Effector memory CD8-positive, alpha-beta T cell (primary cell): ENCODE measurements around the gene ZEB1.
"Not testable (repeated sequence)": the region's sequence is repeated elsewhere in the genome, so short reads cannot be mapped to it uniquely, and the experiment has no call there.

Experiments
- ATAC-seq: fragments of 150-1000 bp; cut with Tn5 transposase; replicated peaks from 2 replicates; pipeline ENCODE4 v1.10.0; 2021; ENCODE audit warnings: mild to moderate bottlenecking, moderate library complexity
- DNase-seq, 3 experiments: peaks; one replicate each; pipeline ENCODE4 v3.0.0; 2021
- H3K27ac Mint-ChIP-seq, 2 donors: one replicate each; pipeline ENCODE4 v1.8.0; 2022; ENCODE audit warnings: mild to moderate bottlenecking in 2 of 2, mixed read lengths in 2 of 2, moderate library complexity in 2 of 2
- H3K27me3 Mint-ChIP-seq, 2 donors: one replicate each; pipeline ENCODE4 v1.8.0; 2022; ENCODE audit warnings: mixed read lengths in 2 of 2
- H3K36me3 Mint-ChIP-seq: one replicate; pipeline ENCODE4 v1.8.0; 2022; ENCODE audit warnings: mild to moderate bottlenecking, moderate library complexity, mixed read lengths; ENCODE audit not compliant: insufficient read depth
- H3K4me1 Mint-ChIP-seq, 2 donors: one replicate each; pipeline ENCODE4 v1.8.0; 2022; ENCODE audit warnings: low read depth in 2 of 2, mixed read lengths in 2 of 2
- H3K4me3 Mint-ChIP-seq, 2 donors: one replicate each; pipeline ENCODE4 v1.8.0; 2022; ENCODE audit warnings: mild to moderate bottlenecking in 2 of 2, mixed read lengths in 2 of 2, moderate library complexity in 2 of 2
- H3K9me3 Mint-ChIP-seq, 2 donors: one replicate each; pipeline ENCODE4 v1.8.0; 2022; ENCODE audit warnings: mixed read lengths in 2 of 2

The ZEB1 gene

DNA sequence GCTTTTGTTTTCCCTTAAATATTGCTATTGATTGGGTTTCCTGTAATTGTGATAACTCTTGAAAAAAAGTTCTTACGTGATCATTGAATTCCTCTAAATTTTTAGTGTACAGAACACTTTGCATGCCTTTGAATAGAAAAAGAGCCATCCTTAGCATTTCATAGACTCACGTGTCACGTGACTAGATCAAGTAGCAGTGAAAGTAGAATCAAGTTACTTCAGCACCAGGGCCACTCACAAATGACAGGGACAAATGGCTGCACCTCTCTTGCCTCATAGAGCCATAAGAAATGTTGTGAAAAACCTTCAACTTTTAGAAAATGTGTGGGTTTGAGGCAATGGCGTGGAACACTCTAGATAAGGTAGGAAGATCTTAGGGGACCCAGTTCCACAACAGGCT is 203.8 kb downstream of the ZEB1 start:
- H3K4me1 Mint-ChIP-seq, result no peaks in the 10 kb centered on the region
- H3K4me3 Mint-ChIP-seq, result no peak overlapping the region
- no peaks in the 10 kb centered on the region for H3K9me3 Mint-ChIP-seq
- peaks cover 33% of the 10 kb centered on the region for H3K36me3 Mint-ChIP-seq
- ATAC-seq, result no peak
- H3K27me3 Mint-ChIP-seq, result no peaks in the 10 kb centered on the region
- H3K27ac Mint-ChIP-seq, result no peak overlapping the region
- DNase-seq, result no peak

GRCh38 chr10:31524460-31524859 is 205.4 kb downstream of the ZEB1 start:
- H3K36me3 Mint-ChIP-seq, result peaks cover 34% of the 10 kb centered on the region
- no peaks in the 10 kb centered on the region for H3K27me3 Mint-ChIP-seq
- no peak overlapping the region for H3K27ac Mint-ChIP-seq
- no peak overlapping the region for H3K4me3 Mint-ChIP-seq
- H3K9me3 Mint-ChIP-seq, result no peaks in the 10 kb centered on the region
- no peak for ATAC-seq
- no peak for DNase-seq
- H3K4me1 Mint-ChIP-seq, result no peaks in the 10 kb centered on the region

GRCh38 chr10:31526178-31526577 is 207.2 kb downstream of the ZEB1 start:
- no peaks in the 10 kb centered on the region for H3K9me3 Mint-ChIP-seq
- peaks cover 35% of the 10 kb centered on the region for H3K36me3 Mint-ChIP-seq
- DNase-seq (no peak), ATAC-seq (no peak)
- H3K27me3 Mint-ChIP-seq, result no peaks in the 10 kb centered on the region
- no peak overlapping the region for H3K4me3 Mint-ChIP-seq
- H3K27ac Mint-ChIP-seq, result no peak overlapping the region
- H3K4me1 Mint-ChIP-seq, result no peaks in the 10 kb centered on the region

DNA sequence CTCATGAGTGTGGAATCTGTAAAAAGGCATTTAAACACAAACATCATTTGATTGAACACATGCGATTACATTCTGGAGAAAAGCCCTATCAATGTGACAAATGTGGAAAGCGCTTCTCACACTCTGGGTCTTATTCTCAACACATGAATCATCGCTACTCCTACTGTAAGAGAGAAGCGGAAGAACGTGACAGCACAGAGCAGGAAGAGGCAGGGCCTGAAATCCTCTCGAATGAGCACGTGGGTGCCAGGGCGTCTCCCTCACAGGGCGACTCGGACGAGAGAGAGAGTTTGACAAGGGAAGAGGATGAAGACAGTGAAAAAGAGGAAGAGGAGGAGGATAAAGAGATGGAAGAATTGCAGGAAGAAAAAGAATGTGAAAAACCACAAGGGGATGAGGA is 207.7 kb downstream of the ZEB1 start:
- no peak overlapping the region for H3K4me3 Mint-ChIP-seq
- H3K9me3 Mint-ChIP-seq, result no peaks in the 10 kb centered on the region
- peaks cover 35% of the 10 kb centered on the region for H3K36me3 Mint-ChIP-seq
- H3K4me1 Mint-ChIP-seq, result no peaks in the 10 kb centered on the region
- ATAC-seq, result no peak
- no peaks in the 10 kb centered on the region for H3K27me3 Mint-ChIP-seq
- H3K27ac Mint-ChIP-seq, result no peak overlapping the region
- DNase-seq, result no peak

- Mint-ChIP-seq H3K27ac (no peak overlapping the region), H3K4me1 (no peaks in the 10 kb centered on the region), H3K27me3 (no peaks in the 10 kb centered on the region), H3K36me3 (peaks cover 30% of the 10 kb centered on the region), H3K4me3 (no peak overlapping the region), H3K9me3 (no peaks in the 10 kb centered on the region)
- ATAC-seq (no peak), DNase-seq (no peak)
These were observed 209.8 kb downstream of the ZEB1 start for GRCh38 chr10:31528831-31529230.

- Mint-ChIP-seq H3K4me3 (no peak overlapping the region), H3K4me1 (no peaks in the 10 kb centered on the region), H3K9me3 (no peaks in the 10 kb centered on the region), H3K36me3 (no peaks in the 10 kb centered on the region), H3K27ac (no peak overlapping the region), H3K27me3 (peaks cover 0 to 10% of the 10 kb centered on the region in 2 donors)
- DNase-seq (no peak), ATAC-seq (no peak)
These were observed 217.3 kb downstream of the ZEB1 start for GRCh38 chr10:31536302-31536701.

- no peak for DNase-seq
- no peaks in the 10 kb centered on the region for H3K36me3 Mint-ChIP-seq
These were observed 230.9 kb downstream of the ZEB1 start for GRCh38 chr10:31549896-31550295.

DNA sequence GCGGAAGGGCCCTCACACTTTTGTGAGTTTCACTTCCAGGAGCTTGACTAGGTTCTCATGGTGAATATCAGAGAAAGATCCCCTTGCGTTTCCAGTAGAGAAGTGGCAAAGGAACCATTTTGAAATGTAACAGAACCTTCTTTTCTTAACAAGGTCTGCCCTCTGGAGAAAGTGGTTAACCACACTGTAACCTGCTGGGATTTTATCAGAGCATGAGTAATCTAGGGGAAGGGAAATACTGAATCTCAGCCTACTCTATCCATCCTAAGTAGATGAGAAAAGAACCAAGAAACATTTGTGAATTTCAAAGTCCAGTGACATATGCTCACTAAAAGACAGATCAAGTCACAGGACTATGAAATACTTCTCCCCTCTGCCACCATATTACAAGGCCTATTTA is 235.5 kb downstream of the ZEB1 start:
- H3K27me3 Mint-ChIP-seq, result peaks cover 11 to 13% of the 10 kb centered on the region in 2 donors
- peaks cover 14 to 15% of the 10 kb centered on the region in 2 donors for H3K9me3 Mint-ChIP-seq
- no peak overlapping the region for H3K4me3 Mint-ChIP-seq
- no peaks in the 10 kb centered on the region for H3K4me1 Mint-ChIP-seq
- DNase-seq, result no peak
- H3K36me3 Mint-ChIP-seq, result no peaks in the 10 kb centered on the region
- no peak for ATAC-seq
- H3K27ac Mint-ChIP-seq, result no peak overlapping the region

More at GRCh38 chr10:31549896-31550295, 230.9 kb downstream of the ZEB1 start:
- H3K27ac Mint-ChIP-seq, result no peak overlapping the region
- H3K4me3 Mint-ChIP-seq, result no peak overlapping the region
- ATAC-seq, result no peak
- peaks cover 0 to 17% of the 10 kb centered on the region in 2 donors for H3K27me3 Mint-ChIP-seq
- no peaks in the 10 kb centered on the region for H3K9me3 Mint-ChIP-seq
- H3K4me1 Mint-ChIP-seq, result no peaks in the 10 kb centered on the region

DNA sequence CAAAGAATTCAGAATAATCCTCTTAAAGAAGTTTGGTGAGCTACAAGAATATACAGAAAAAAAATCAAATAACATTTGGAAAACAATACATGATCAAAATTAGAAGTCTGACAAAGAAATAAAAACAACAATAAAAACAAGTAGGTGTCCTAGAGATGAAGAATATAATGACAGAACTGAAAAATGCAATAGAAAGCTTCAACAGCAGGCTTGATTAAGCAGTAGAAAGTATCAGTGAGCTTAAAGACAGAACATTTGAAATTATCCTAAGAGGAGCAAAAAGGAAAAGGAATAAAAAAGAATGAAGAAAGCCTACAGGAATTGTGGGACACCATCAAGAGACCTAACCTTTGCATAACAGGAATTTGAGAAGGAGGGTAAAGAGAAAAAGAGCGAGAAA is 238.8 kb downstream of the ZEB1 start:
- Mint-ChIP-seq H3K36me3 (no peaks in the 10 kb centered on the region), H3K4me3 (no peak overlapping the region), H3K4me1 (no peaks in the 10 kb centered on the region), H3K9me3 (peaks cover 14 to 15% of the 10 kb centered on the region in 2 donors), H3K27ac (no peak overlapping the region), H3K27me3 (peaks cover 6 to 11% of the 10 kb centered on the region in 2 donors)
- DNase-seq (no peak), ATAC-seq (no peak)

DNA sequence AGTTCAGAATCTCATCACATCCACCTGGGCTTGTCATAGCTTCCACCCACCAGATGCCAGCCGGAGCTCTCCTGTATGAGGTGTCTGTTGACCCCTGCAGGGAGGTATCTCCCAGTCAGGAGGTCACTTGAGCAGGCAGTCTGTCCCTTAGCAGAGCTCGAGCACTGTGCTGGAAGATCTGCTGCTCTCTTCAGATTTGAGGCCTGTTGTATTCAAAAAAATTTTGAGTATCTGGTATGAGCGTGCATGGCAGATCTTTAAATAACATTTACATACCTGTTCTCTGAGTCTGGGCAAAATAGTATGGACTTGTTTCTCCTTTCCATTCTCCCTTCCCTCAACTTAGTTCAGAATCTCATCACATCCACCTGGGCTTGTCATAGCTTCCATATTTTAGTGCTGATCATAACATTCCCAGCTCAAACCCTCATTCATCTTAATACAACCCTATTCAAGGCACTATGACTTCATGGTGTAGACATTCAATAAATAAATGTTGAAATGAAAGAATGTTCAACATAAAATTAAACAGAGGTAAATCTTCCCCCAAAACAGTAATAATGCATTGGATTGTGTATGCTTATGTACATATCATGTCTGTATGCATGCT is 249.3 kb downstream of the ZEB1 start:
- peaks cover 35 to 53% of the 10 kb centered on the region in 2 donors for H3K27me3 Mint-ChIP-seq
- H3K27ac Mint-ChIP-seq, H3K9me3 Mint-ChIP-seq, ATAC-seq, DNase-seq, H3K36me3 Mint-ChIP-seq, H3K4me3 Mint-ChIP-seq, H3K4me1 Mint-ChIP-seq: not testable (repeated sequence)

GRCh38 chr10:31574577-31574976 is 255.6 kb downstream of the ZEB1 start:
- no peak overlapping the region for H3K4me3 Mint-ChIP-seq
- no peak overlapping the region for H3K27ac Mint-ChIP-seq
- H3K36me3 Mint-ChIP-seq, result no peaks in the 10 kb centered on the region
- H3K27me3 Mint-ChIP-seq, result peaks cover 13 to 17% of the 10 kb centered on the region in 2 donors
- DNase-seq (no peak), ATAC-seq (no peak)
- H3K4me1 Mint-ChIP-seq, result no peaks in the 10 kb centered on the region
- peaks cover 0 to 6% of the 10 kb centered on the region in 2 donors for H3K9me3 Mint-ChIP-seq

GRCh38 chr10:31578181-31578852 is 259.3 kb downstream of the ZEB1 start:
- ATAC-seq (no peak), DNase-seq (no peak)
- Mint-ChIP-seq H3K36me3 (no peaks in the 10 kb centered on the region), H3K27ac (no peak overlapping the region), H3K9me3 (peaks cover 0 to 6% of the 10 kb centered on the region in 2 donors), H3K27me3 (peaks cover 18 to 41% of the 10 kb centered on the region in 2 donors), H3K4me1 (no peaks in the 10 kb centered on the region), H3K4me3 (no peak overlapping the region)

- no peak for ATAC-seq
- no peak for DNase-seq
- Mint-ChIP-seq H3K4me3 (no peak overlapping the region), H3K27ac (no peak overlapping the region), H3K9me3 (peaks cover 0 to 6% of the 10 kb centered on the region in 2 donors), H3K4me1 (no peaks in the 10 kb centered on the region), H3K27me3 (peaks cover 18 to 47% of the 10 kb centered on the region in 2 donors), H3K36me3 (no peaks in the 10 kb centered on the region)
These were observed 259.9 kb downstream of the ZEB1 start for GRCh38 chr10:31578951-31579350.
